Prostate gland (tissue), 2 donors: ENCODE results near the gene IFIT3. TPM values are rescaled to one million over a fixed set of nuclear protein-coding genes. Genes with fewer than 3 reads are reported as not detected.

ENCODE experiments used
- DNase-seq: peaks from one replicate; pipeline ENCODE4 v3.0.0-alpha.2; 2019; ENCODE audit warnings: low spot score
- H3K27ac ChIP-seq, 2 donors: fragments of 200-600 bp; sonication (generic); 2 replicates each; pipeline ENCODE4 v1.5.1; 2017 to 2019
- H3K27me3 ChIP-seq: fragments of 200-600 bp; sonication (generic); replicated peaks from 2 replicates; pipeline ENCODE4 v1.5.1; 2019; ENCODE audit not compliant: insufficient read depth
- H3K36me3 ChIP-seq, 2 donors: fragments of 200-600 bp; sonication (generic); 1 replicate in 1 of 2; 2 replicates in 1 of 2; pipeline versions ENCODE4 v1.5.1 to v1.8.1; 2017 to 2019
- H3K4me1 ChIP-seq: fragments of 200-600 bp; sonication (generic); replicated peaks from 2 replicates; pipeline ENCODE4 v1.5.1; 2019
- H3K4me3 ChIP-seq, 2 donors: fragments of 200-600 bp; sonication (generic); 2 replicates each; pipeline ENCODE4 v1.5.1; 2017 to 2019
- H3K9me3 ChIP-seq: fragments of 200-600 bp; sonication (generic); 2 replicates; pipeline ENCODE4 v1.5.1; 2017
- CTCF ChIP-seq, 4 experiments: fragments of 200-600 bp in 2 of 4; fragments of 450-650 bp in 2 of 4; sonication (generic) in 2 of 4; IDR thresholded peaks; 1 replicate in 3 of 4; 2 replicates in 1 of 4; pipeline ENCODE4 v1.5.1; 2016 to 2019; ENCODE audit warnings: antibody characterized with exemption in 4 of 4, mild to moderate bottlenecking in 2 of 4, moderate library complexity in 2 of 4
- POLR2A ChIP-seq: fragments of 450-650 bp; IDR thresholded peaks from one replicate; pipeline ENCODE4 v1.6.1; 2016; ENCODE audit warnings: antibody characterized with exemption, mild to moderate bottlenecking
- POLR2AphosphoS5 ChIP-seq: sonication (generic); formaldehyde crosslinking; IDR thresholded peaks from one replicate; pipeline ENCODE4 v1.6.1; 2017; ENCODE audit warnings: antibody characterized with exemption
- WGBS: methylation state at CpG from one replicate; pipeline ENCODE4 v1.1.5; 2018; 5-methylcytosine and 5-hydroxymethylcytosine counted together
- intact Hi-C: fragments of 100-400 bp; cut with DNase I; formaldehyde crosslinking; loops from one replicate; pipeline ENCODE4 v1.14.2; 2022
- total RNA-seq, 2 donors: library from RNA; depleted of rRNA; stranded (reverse); fragments of >200 nt; gene quantifications; one replicate each; pipeline ENCODE4 v1.1.0, GENCODE V29; 2016

IFIT3 gene
- total RNA-seq, 2 donors from 2014 or later = 6.4 to 9.5 TPM

DNA sequence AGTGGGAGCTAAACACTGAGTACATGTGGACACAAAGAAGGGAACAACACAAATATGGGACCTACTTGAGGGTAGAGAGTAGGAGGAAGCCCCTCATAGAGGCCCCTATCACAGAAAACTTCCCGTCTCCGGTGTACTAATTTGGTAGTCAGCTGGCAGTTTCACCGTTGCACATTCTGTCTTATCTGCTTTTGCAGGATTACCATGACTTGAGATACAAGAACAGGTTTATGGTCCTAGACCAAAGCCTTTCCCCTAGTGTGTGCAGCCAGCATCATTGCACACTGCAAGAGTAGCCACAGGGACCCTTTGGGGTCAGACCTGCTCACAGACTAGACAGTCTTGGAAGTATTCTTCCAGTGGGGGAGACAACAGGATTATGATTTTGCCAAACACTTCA, 44.2 kb downstream of the IFIT3 start:
- Histone ChIP-seq H3K4me1 (peaks cover 12% of the 10 kb centered on the region), H3K36me3 (no peaks in the 10 kb centered on the region), H3K27me3 (no peaks in the 10 kb centered on the region), H3K9me3 (no peaks in the 10 kb centered on the region), H3K27ac (no peak overlapping the region), H3K4me3 (no peak overlapping the region)
- WGBS = 88% methylated on average over 3 of the region's 3 CpGs
- intact Hi-C loops = no loop called here
- TF ChIP-seq POLR2A (no peak), CTCF (IDR thresholded peaks at IDR 0.05) (no peak)
- DNase-seq = no peak

GRCh38 chr10:89373916-89374711, 46.3 kb downstream of the IFIT3 start:
- intact Hi-C loops = no loop called here
- Histone ChIP-seq H3K36me3 (no peaks in the 10 kb centered on the region), H3K9me3 (no peaks in the 10 kb centered on the region), H3K4me1 (peaks cover 12% of the 10 kb centered on the region), H3K27ac (peak overlapping the region; percentile 77 to 84), H3K4me3 (no peak overlapping the region), H3K27me3 (no peaks in the 10 kb centered on the region)
- TF ChIP-seq POLR2A (no peak), POLR2AphosphoS5 (peak; percentile 92), CTCF (IDR thresholded peaks at IDR 0.05) (peak in 1 of 4 experiments; percentile 17)
- 10% methylated on average over 3 of the region's 3 CpGs for WGBS
- DNase-seq = peak; percentile 96

GRCh38 chr10:89374713-89375141, 46.9 kb downstream of the IFIT3 start:
- Histone ChIP-seq H3K27me3 (no peaks in the 10 kb centered on the region), H3K4me3 (no peak overlapping the region), H3K9me3 (no peaks in the 10 kb centered on the region), H3K27ac (peak overlapping the region; percentile 77 to 84), H3K4me1 (peaks cover 12% of the 10 kb centered on the region), H3K36me3 (no peaks in the 10 kb centered on the region)
- TF ChIP-seq POLR2A (no peak), CTCF (IDR thresholded peaks at IDR 0.05) (no peak), POLR2AphosphoS5 (no peak)
- intact Hi-C loops = no loop called here
- no peak for DNase-seq

DNA sequence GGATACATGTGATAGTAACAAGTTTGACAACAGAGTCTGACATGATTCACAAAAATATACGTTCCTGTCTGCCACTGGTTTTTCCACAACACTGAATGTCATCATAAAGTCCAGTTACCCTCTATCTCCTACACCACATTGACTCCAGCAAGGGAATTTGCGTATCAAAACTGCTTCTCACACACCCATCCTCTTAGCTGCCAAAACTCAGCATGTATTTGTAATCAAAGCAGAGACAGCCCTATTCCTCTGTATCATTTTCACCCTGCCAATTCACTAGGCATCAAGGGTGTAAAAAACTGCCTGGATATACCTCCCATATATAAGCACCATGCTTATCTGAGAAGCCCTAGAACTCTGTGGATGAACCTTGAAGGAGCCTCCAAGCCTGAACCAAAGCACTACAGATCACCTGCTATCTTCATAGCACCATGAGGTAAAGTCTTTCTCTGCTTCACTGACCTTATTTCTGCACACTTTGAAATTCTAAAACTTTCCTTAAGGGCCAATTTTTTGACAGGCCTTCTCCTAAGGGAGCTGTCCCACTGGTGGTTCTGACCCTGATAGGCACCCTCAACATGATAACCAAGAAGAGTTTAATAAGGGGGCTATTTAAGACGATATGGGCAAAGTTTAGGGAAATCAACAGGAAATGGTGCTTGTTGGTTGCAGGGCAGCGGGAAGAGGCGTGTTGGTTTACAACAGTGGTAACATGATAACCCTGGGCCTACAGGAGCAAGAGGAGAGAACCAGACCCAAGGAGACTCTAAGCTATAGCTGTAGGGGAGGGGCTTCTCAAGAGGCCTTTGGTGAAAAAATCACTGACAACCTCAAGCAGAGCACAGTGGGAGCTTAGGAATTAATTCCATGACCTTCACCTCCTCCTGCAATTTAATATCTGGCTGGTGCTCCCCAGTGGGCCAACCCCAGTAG, 50.2 kb downstream of the IFIT3 start, which contains the start of gene IFIT1B:
TSS of gene IFIT1B (plus strand) at position 352 of the 933 bp plus-strand sequence. CDS start at position 432, 80 bp downstream.
- Histone ChIP-seq H3K27me3 (no peaks in the 10 kb centered on the region), H3K9me3 (no peaks in the 10 kb centered on the region), H3K27ac (no peak within 1 kb of the TSS), H3K36me3 (no peaks in the 10 kb centered on the region), H3K4me1 (peaks cover 12% of the 10 kb centered on the region), H3K4me3 (no peak within 1 kb of the TSS)
- DNase-seq = no peak
- intact Hi-C loops = no loop called here
- 92% methylated on average over 5 of the region's 5 CpGs for WGBS
- TF ChIP-seq POLR2A (no peak), CTCF (IDR thresholded peaks at IDR 0.05) (no peak), POLR2AphosphoS5 (no peak)
